ENCODE data around the gene SLC6A16.
"Not testable (repeated sequence)": the region's sequence is repeated elsewhere in the genome, so short reads cannot be mapped to it uniquely, and the experiment has no call there.

The SLC6A16 gene

DNA sequence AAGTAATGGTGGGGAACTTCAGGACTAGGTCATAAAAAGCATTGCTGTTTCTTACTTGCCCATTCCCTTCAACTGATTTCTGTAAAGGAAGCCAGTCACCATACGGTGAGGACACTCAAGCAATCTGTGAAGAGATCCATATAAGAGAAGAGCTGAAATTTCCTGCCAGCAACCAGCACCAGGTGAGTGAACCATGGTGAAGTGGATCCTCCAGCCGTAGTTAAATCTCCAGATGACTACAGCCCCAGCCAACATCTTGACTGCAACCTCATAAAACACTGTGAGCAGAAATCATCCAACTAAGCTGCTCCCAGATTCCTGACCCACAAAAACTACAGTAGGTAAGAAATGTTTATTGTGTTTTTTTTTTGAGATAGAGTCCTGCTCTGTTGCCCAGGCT, 3.8 kb upstream of the SLC6A16 start:
- DNase-seq: no peak

DNA sequence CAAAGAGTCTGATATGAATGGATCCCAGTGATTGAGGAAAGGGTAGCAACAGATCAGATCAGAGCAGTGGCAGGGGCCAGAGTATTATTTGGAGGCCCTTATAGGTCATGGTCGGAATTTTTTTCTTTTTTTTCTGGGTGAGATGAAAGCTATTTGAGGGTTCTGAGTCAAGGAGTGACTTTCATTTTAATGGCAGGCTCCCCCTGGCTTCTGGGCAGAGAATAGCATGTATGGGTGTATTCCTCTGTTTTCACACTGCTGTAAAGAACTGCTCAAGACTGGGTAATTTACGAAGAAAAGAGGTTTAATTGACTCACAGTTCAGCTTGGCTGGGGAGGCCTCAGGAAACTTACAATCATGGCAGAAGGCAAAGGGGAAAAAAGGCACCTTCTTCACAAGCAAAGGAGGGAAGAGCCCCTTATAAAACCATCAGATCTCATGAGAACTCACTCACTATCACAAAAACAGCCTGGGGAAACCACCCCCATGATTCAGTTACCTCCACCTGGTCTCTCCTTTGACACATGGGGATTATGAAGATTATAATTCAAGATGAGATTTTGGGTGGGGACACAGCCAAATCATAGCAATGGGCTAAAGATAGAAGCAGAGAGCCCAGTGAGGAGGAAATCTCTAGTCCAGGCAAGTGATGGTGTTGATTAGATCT, 3.0 kb upstream of the SLC6A16 start:
- DNase-seq: peak; percentile 9

GRCh38 chr19:49326165-49326704, 1.2 kb upstream of the SLC6A16 start:
- no peak for DNase-seq

- DNase-seq: not testable (repeated sequence)
Observed at GRCh38 chr19:49325756-49326155, 765 bp upstream of the SLC6A16 start.

GRCh38 chr19:49318296-49318695, 6.7 kb downstream of the SLC6A16 start:
- no peak for DNase-seq

GRCh38 chr19:49316284-49316683, 8.7 kb downstream of the SLC6A16 start:
- DNase-seq: no peak

- no peak for DNase-seq
Observed at GRCh38 chr19:49315111-49315510, 9.9 kb downstream of the SLC6A16 start.

GRCh38 chr19:49309087-49309486, 15.9 kb downstream of the SLC6A16 start:
- no peak for DNase-seq

DNA sequence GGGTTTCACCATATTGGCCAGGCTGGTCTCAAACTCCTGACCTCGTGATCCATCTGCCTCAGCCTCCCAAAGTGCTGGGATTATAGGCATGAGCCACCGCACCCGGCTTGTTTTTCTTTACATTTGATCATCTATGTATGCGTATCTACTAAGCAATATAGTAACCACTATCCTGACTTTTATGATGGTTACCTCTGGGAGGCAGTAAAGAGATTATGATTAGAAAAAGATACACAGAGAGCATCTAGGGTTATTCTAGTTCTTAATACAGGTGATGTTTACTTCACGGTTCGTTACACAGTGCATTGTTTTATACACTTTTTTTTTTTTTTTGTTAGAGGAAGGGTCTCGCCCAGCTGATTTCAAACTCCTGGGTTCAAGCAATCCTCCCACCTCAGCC, 18.3 kb downstream of the SLC6A16 start:
- not testable (repeated sequence) for DNase-seq

GRCh38 chr19:49301866-49302252, 23.1 kb downstream of the SLC6A16 start:
- no peak for DNase-seq

GRCh38 chr19:49301165-49301865, 23.7 kb downstream of the SLC6A16 start:
- peak; percentile 45 for DNase-seq

DNA sequence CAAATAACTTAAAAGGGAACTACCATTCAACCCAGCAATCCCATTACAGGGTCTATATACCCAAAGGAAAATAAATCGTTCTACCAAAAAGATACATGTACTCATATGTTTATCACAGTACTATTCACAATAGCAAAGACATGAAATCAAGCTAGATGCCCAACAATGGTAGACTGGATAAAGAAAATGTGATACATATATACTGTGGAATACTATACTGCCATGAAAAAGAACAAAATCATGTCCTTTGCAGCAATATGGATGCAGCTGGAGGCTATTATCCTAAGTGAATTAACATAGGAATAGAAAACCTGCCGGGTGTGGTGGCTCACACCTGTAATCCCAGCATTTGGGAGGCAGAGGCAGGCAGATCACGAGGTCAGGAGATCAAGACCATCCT, 26.3 kb downstream of the SLC6A16 start:
- DNase-seq: not testable (repeated sequence)

DNA sequence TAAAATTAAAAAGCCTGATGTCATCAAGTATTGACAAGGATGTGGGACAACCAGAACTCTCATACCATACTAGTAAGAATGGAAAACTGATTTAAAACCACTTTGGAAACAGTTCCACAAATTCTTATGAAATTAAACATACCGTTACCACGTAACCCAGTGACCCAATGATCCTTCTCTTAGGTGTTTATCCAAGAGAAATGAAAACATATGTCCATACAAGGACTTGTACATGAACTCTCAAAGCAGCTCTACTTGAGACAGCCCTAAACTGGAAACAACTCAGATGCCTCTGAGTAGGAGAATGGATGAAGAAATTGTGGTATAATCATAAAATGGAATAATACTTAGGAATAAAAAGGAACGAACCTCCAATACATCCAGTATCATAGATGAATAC, 27.6 kb downstream of the SLC6A16 start:
- DNase-seq: no peak

DNA sequence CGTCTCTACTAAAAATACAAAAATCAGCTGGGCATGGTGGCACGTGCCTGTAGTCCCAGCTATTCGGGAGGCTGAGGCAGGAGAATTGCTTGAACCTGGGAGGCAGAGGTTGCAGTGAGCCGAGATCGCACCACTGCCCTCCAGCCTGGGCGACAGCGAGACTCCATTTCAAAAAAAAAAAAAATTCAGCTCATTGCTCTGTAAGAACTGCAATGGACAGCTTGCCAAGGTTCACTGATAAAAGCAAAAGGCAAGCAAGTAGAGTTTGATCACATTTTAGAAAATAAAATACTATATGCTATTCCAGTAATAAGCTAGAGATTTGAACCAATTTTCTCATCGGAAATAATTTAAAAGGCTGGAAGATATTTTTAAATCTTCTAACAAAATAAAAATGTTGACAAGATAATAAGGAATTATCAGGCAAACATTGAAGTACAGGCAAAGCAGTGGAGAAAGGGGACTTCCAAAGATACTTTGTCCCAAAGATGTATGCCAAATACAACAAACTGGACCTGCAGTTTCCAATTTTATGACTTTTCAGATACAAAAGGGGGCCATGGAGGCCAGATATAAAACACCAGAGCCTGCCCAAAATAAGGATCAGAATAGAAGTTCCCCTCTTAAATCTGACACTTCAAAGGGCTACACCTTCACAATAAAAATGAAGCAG, 29.6 kb downstream of the SLC6A16 start:
- DNase-seq: no peak

- no peak for DNase-seq
Observed at GRCh38 chr19:49294401-49294800, 30.6 kb downstream of the SLC6A16 start.

- DNase-seq: no peak
Observed at GRCh38 chr19:49290517-49290916, 34.5 kb downstream of the SLC6A16 start.

- DNase-seq: not testable (repeated sequence)
Observed at GRCh38 chr19:49289286-49289685, 35.7 kb downstream of the SLC6A16 start.

DNA sequence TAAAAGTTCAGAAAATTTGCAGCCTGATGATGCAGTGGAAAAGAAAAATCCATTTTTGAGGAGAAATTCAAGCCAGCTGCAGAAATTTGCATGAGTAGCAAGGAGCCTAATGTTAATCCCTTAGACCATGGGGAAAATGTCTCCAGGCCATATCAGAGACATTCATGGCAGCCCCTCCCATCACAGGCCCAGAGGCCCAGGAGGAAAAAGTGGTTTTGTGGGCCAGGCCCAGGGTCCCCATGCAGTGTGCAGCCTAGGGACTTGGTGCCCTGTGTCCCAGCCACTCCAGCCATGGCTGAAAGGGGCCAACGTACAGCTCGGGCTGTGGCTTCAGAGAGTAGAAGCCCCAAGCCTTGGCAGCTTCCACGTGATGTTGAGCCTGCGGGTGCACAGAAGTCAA, 36.8 kb downstream of the SLC6A16 start:
- DNase-seq: not testable (repeated sequence)

GRCh38 chr19:49287141-49287770, 37.7 kb downstream of the SLC6A16 start:
- DNase-seq: no peak

DNA sequence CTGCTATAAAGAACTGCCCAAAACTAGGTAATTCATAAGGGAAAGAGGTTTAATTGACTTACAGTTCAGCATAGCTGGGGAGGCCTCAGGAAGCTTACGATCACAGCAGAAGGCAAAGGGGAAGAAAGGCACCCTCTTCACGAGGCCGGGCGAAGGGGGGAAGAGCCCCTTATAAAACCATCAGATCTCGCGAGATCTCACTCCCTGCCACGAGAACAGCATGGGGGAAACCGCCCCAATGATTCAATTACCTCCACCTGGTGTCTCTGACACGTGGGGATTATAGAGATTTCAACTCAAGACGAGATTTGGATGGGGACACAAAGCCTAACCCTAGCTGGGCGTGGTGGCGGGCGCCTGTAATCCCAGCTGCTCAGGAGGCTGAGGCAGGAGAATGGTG, 42.8 kb downstream of the SLC6A16 start:
- DNase-seq: no peak

GRCh38 chr19:49272204-49272603, 52.8 kb downstream of the SLC6A16 start:
- peak; percentile 3 for DNase-seq

DNA sequence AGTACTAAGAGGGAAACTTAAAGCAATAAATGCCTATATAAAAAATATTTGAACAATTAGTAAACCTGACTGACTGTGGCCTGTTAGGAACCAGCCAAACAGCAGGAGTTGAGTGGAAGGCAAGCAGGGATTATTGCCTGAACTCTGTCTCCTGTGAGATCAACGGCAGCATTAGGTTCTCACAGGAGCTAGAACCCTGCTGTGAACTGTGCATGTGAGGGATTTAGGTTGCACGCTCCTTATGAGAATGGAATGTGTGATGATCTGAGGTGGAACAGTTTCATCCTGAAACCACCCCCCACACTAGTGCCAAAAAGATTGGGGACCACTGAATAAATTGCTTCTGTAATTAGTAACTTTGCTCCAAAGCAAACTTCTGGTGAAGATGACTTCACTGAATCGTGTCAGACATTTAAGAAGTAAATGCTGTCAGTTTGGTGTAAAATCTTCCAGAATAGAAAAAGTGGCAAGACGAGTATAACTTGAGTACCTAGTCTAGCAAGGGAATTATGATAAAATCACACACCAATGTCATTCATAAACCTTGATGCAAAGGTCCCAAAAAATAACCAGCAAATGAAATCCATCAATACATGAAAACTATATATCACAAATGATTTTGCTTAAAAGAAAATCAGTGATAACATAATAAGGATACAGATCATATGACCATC, 53.8 kb downstream of the SLC6A16 start:
- DNase-seq: no peak

GRCh38 chr19:49266409-49266808, 58.6 kb downstream of the SLC6A16 start:
- DNase-seq: not testable (repeated sequence)

Data from HCEC 1CT (cell line).